Measurements from ENCODE around the gene COL18A1.

- no peak for TF ChIP-seq EZH2phosphoT487 (IDR thresholded peaks at IDR 0.05; ENCODE audit: low read depth)
- no peak for TF ChIP-seq CTCF (IDR thresholded peaks at IDR 0.05; ENCODE audit: low read depth, low read length)
Observed at GRCh38 chr21:45474323-45474950, 69.5 kb downstream of the COL18A1 start.

All from OCI-LY3 (cell line).